Mononuclear cell (primary cell): ENCODE measurements around the gene LIN54. TPM values are rescaled to one million over a fixed set of nuclear protein-coding genes. Genes with fewer than 3 reads are reported as not detected.
A peak's percentile ranks its signal among the peaks of the same experiment; 100 is the strongest.
"Not testable (repeated sequence)": the region's sequence is repeated elsewhere in the genome, so short reads cannot be mapped to it uniquely, and the experiment has no call there.

Experiments
- H3K27me3 ChIP-seq: 2 replicates; pipeline ENCODE4 v1.6.0; 2011; ENCODE audit warnings: low read length, control low read depth; ENCODE audit not compliant: insufficient read depth
- H3K4me1 ChIP-seq: 2 replicates; pipeline ENCODE4 v1.5.1; 2011; ENCODE audit warnings: mild to moderate bottlenecking, low read length, control low read depth; ENCODE audit not compliant: insufficient read depth
- H3K4me3 ChIP-seq: 2 replicates; pipeline ENCODE4 v1.5.1; 2011; ENCODE audit warnings: mild to moderate bottlenecking, low read length, moderate library complexity
- H3K9me3 ChIP-seq: 2 replicates; pipeline ENCODE4 v1.5.1; 2011; ENCODE audit warnings: low read depth, mild to moderate bottlenecking, control low read depth, low read length
- total RNA-seq: library from RNA; depleted of rRNA; stranded (reverse); fragments of >200 nt; gene quantifications from one replicate; pipeline ENCODE4 v1.2.3, GENCODE V29; 2012

LIN54 gene
- total RNA-seq, 1 donor, result 16.8 TPM

DNA sequence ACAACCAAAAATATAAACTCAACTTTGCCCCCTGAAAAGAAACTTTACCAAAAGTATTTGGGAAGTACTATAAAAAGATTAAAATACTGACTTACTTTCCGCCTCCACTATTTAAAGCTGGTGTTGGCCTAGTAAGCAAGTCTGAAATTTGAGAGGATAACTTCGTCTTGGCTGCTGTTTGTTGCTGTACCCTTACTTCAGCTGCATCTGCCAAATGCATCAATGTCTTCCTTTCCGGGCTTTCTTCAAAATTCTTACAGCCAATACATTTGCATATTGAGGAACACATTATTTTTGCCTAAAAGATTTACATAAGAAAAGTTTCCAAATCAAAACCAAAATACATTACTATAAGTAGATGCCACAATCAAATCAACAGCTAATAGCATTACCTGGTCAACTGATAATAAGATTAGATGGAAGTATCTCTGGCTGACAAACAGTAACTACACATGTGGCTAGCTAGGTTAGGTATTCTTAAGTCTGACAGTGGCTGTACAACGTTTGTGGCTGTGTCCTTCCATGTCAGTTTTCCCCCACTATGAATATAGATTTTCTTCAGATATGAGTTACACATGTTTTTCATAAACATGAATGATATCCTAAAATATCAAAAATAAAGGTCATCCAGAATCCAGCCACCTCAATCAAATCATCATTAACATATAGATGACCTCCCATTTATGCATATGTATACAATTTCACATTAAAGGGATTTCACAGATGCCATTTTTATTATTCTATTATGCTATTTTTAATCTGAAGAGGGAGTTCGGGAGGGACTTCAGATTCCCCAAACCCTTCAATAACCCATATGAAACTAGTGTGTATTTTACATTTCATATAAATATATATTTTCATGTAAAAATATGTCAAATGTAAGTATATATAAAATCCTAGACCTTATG is 79.5 kb downstream of the LIN54 start:
- Histone ChIP-seq H3K4me3 (no peak overlapping the region), H3K4me1 (no peaks in the 10 kb centered on the region), H3K9me3 (no peaks in the 10 kb centered on the region), H3K27me3 (no peaks in the 10 kb centered on the region)

DNA sequence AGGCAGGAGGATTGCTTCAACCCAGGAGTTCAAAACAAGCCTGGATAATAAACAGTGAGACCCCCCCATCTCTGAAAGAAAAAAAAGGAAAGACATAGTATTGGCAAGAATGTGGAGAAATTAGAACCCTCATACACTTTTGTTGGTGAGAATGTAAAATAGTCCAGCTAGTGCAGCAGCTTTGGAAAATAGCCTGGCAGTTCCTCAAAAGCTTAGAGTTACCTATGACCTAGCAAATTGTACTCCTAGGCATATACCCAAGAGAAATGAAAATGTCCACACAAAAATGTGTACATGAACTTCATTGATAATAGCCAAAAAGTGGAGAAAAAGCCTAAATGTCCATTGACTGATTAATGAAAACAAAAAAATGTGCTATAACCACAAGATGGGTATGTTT is 88.8 kb downstream of the LIN54 start:
- Histone ChIP-seq H3K9me3 (no peaks in the 10 kb centered on the region), H3K4me1 (no peaks in the 10 kb centered on the region), H3K4me3 (no peak overlapping the region), H3K27me3 (no peaks in the 10 kb centered on the region)

DNA sequence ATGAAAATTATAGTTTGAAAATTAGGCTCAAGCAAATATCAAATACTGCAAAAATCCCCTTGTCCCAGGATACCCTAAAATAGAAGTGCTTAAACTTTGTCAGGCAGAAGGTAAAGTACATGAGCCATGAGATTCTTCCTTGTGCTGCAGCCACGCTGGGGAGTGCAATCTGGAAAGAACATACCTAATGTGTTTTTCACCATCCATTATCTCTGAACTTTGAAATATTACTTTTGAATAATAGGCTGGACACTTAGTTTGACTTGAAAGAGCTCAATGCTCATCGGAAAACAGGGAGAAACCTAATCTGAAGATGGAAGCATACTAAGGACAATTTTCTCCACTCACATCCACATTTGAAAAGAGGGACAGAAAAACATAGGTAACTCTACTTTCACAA is 91.2 kb downstream of the LIN54 start:
- Histone ChIP-seq H3K4me1 (no peaks in the 10 kb centered on the region), H3K27me3 (no peaks in the 10 kb centered on the region), H3K9me3 (no peaks in the 10 kb centered on the region), H3K4me3 (no peak overlapping the region)

DNA sequence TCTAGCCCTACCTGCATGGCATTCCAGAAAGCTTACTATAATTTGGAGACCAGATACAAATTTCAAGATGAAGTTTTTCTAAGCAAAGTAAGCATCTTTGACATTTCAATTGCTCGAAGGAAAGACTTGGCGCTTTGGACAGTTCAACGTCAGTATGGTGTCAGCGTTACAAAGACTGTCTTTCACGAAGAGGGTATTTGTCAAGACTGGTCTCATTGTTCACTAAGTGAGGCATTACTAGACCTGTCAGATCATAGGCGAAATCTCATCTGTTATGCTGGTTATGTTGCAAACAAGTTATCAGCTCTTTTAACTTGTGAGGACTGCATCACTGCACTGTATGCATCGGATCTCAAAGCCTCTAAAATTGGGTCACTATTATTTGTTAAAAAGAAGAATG is 92.5 kb downstream of the LIN54 start:
- no peak overlapping the region for H3K4me3 ChIP-seq
- H3K27me3 ChIP-seq, result no peaks in the 10 kb centered on the region
- no peaks in the 10 kb centered on the region for H3K4me1 ChIP-seq
- no peaks in the 10 kb centered on the region for H3K9me3 ChIP-seq

DNA sequence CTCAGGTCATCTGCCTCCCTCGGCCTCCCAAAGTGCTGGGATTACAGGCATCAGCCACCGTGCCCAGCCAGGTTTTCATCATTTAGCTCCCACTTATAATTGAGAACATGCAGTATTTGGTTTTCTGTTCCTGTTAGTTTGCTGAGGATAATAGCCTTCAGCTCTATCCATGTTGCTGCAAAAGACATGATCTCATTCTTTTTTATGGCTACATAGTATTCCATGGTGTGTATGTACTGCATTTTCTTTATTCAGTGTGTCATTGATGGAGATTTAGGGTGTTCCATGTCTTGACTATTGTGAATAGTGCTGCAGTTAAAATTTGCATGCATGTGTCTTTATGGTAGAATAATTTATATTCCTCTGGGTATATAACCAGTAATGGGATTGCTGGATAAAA is 96.7 kb downstream of the LIN54 start:
- H3K4me3 ChIP-seq, H3K27me3 ChIP-seq, H3K9me3 ChIP-seq, H3K4me1 ChIP-seq: not testable (repeated sequence)

DNA sequence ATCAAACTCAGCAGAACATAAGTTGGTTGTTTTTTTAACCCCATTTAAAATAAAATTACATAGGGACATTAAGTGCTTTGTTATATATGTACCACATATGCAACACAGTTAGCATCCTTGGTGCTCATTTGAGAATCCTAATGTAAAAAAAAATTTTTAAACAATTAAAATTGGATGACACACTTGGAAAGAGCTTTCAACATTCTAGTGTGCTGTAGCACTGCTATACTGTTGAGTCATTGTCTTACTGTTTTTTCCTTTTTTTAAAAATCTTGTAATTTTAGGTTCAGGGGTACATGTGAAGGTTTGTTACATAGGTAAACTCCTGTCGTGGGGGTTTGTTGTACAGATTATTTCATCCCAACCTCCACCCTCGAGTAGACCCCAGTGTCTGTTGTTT is 97.3 kb downstream of the LIN54 start:
- Histone ChIP-seq H3K27me3 (no peaks in the 10 kb centered on the region), H3K4me3 (no peak overlapping the region), H3K4me1 (no peaks in the 10 kb centered on the region), H3K9me3 (no peaks in the 10 kb centered on the region)

DNA sequence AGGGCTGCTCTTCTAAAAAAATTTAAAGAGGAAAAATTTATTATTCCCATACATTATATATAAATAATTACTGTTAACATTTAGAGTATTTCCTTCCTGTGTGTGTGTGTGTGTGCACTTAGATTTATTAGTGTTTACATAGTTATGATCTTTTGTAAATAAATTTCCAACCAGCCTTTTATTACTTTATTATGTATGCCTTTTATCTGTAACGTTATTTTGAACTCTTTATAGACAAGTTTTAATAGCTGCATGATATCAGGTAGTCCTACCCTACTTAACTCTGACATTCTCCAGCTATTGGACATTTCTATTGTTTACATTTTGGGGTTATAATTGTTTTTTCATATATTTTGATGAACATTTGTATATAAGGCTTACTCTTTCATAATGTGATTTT is 101.3 kb downstream of the LIN54 start:
- H3K4me1 ChIP-seq, result no peaks in the 10 kb centered on the region
- no peaks in the 10 kb centered on the region for H3K9me3 ChIP-seq

DNA sequence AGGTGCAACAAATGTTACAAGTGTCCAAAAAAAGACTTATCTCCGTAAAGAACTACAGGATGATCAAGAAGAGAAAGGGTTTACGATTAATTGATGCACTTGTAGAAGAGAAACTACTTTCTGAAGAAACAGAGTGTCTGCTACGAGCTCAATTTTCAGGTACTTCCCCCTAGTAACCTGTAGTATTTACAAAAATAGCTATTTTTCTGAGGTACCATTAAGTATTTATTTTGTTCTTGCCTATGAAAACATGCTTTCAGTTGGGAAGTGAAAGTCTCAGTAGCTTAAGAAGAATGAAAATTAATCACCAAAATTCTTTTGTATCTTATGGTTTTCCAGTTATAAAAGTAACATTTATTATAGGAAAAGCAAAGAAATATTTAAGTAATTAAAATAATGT is 104.2 kb downstream of the LIN54 start:
- Histone ChIP-seq H3K4me3 (no peak overlapping the region), H3K4me1 (peaks cover 6% of the 10 kb centered on the region), H3K9me3 (no peaks in the 10 kb centered on the region), H3K27me3 (no peaks in the 10 kb centered on the region)

More for the DNA sequence above, 101.3 kb downstream of the LIN54 start:
- Histone ChIP-seq H3K27me3 (no peaks in the 10 kb centered on the region), H3K4me3 (no peak overlapping the region)

DNA sequence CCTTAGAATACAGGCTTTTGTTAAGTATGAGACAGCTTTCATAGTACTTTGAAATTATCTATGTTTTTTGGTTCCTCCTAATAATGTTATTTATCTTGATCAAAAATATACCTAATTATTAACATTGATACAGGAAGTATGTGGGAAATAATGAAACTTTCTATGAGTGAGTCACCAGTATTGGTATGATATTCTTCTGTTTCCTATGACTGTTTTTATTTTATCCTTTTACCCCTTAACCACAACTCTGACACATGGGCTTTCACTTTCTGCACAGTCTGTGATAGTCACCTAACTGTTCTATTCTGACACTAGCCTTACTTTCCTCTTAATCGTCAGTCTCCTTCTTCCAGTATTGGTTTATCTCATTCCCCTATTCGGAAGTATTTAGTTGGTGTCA is 105.4 kb downstream of the LIN54 start:
- Histone ChIP-seq H3K27me3 (no peaks in the 10 kb centered on the region), H3K9me3 (no peaks in the 10 kb centered on the region), H3K4me1 (peaks cover 6% of the 10 kb centered on the region), H3K4me3 (no peak overlapping the region)

DNA sequence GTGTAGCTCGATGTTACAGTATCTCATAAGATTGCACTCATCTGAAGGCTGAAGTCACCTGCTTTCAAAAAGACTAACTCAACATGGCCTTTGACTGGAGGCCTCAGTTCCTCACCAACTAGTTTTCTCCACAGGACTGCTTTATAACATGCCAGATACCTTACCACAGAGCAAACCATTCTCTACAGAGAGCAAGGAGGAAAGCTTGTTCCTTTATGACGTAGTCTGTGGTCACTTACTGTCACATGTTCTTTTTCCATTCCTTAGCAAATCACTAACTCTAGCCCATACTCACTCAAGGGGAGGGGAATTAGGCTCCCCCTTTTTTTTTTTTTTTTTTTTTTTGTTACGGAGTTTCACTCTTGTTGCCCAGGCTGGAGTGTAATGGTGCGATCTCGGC is 106.9 kb downstream of the LIN54 start:
- Histone ChIP-seq H3K27me3 (no peaks in the 10 kb centered on the region), H3K4me3 (no peak overlapping the region), H3K9me3 (no peaks in the 10 kb centered on the region), H3K4me1 (peaks cover 17% of the 10 kb centered on the region)

DNA sequence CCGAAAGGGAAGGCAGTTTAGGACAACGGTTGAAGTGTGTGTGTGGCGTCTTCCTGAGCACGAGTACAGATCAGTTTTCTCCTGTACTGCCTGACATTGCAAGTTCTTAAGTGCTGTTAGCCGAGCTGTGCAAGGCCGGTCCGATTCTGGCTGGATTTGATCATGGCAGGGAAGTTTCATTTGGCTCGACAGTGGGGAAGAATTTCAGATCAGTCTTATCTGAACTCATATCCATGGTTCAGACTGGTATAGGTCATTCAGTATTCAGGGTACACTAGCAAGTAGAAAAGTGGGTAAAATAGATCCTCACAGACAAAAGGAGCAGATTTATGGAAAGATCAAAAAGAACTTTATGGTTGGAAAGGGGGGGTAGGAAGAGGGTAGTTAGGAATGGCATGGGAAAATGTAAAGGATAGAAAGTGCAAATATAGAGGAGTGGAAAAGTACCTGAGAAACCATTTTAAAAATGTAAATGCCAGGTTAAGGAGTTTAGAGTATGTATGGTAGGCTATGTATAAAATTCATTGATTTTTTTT is 109.4 kb downstream of the LIN54 start:
- H3K27me3 ChIP-seq, result no peaks in the 10 kb centered on the region
- no peaks in the 10 kb centered on the region for H3K9me3 ChIP-seq
- H3K4me3 ChIP-seq, result peak overlapping the region; percentile 90
- peaks cover 25% of the 10 kb centered on the region for H3K4me1 ChIP-seq

DNA sequence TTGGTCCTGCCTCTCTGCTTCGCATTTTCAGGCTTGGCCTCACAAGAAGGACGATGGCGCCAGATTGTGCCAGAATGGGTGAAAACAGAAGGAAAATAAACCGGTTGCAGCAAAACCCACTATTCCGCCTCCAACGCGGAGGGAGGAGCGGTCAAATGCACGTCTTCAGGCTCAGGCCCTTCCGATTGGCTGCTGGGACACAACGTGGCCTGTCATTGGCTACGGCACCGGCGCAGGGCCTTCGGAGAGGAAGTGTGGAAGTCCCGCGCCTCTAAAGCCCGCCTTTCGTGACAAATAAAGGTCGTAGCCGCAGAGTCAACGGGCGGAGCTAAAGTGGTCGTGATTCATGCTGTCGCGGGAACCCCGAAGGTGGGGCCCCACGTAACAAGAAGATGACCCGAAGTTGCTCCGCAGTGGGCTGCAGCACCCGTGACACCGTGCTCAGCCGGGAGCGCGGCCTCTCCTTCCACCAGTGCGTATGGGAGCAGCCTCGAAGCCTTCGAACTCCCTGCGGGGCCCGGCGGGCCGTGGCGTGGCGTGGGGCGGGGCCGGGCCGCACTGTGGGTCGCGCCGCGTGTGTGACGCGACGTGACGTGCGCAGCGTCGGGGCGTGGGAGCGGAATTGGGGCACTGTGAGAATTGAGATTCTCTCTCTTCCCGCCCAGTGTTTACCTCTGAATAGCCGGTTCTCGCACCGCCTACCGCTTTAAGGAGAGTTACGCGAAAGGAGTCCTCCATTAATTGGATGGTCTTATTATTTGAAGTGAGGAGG is 110.0 kb downstream of the LIN54 start, which contains the start of gene THAP9:
Gene THAP9, plus strand, starts transcription at position 325 of the 772 bp plus-strand sequence. Its CDS starts 68 bp downstream, at position 393.
- peaks cover 25% of the 10 kb centered on the region for H3K4me1 ChIP-seq
- peak within 1 kb of the TSS; percentile 90 for H3K4me3 ChIP-seq

DNA sequence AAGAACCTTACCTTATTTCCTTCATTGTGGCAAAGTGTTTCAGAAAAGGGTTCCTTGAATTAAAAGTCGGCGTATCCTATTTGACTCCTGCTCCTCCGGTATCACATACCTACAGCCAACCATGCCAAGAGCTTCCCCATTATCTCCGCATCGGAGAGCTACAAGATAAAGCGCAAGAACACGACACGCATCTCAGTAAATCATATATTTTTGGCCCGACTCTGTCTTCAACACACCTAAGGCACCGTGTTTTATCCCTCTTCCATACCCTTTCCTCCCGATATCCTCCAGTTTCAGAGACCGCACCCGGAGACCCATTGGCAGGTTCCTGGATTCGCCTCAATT is 110.6 kb downstream of the LIN54 start:
- Histone ChIP-seq H3K27me3 (no peaks in the 10 kb centered on the region), H3K4me3 (peak overlapping the region; percentile 90)

More for the DNA sequence above, 110.0 kb downstream of the LIN54 start, which contains the start of gene THAP9:
- H3K27me3 ChIP-seq, result no peaks in the 10 kb centered on the region
- no peaks in the 10 kb centered on the region for H3K9me3 ChIP-seq

DNA sequence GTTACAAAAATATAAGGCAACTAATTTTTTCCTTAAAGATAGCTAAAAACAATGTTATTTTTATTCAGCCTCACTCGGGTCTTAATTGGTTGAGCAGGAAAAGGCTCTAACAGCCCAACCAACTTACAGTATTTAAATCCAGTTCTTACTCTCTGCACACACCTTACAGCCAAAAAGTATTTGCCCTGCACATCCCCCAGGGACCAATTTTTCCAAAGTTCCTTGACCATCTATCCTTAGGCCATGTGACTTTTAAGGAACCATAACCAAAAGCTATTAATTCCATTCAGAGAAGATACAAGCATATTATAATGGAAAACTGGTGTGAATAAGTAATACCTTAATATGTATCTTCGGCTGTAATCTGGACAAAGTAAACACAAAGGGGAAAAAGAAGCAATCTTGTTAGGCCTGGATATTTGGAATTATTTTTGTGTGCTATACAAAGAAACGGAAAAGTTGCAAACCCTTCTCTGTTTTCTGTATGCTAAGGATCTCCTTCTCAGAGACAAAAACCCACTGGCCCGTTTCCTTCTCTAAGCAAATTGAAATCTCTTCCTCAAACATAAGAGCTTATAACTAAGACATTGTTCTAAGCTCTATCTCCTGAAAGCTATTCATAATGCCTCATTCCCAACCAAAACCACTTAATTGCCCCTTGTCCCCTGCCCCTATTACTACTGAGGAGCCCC is 111.1 kb downstream of the LIN54 start:
- no peaks in the 10 kb centered on the region for H3K27me3 ChIP-seq
- H3K4me3 ChIP-seq, result peak overlapping the region; percentile 90
- H3K9me3 ChIP-seq, result no peaks in the 10 kb centered on the region
- peaks cover 25% of the 10 kb centered on the region for H3K4me1 ChIP-seq

More for the DNA sequence above, 110.6 kb downstream of the LIN54 start:
- Histone ChIP-seq H3K9me3 (no peaks in the 10 kb centered on the region), H3K4me1 (peaks cover 25% of the 10 kb centered on the region)
